ENCODE measurements around the gene FRMD1.

- no peak for TF ChIP-seq CTCF (tag by site-specific recombination; IDR thresholded peaks at IDR 0.05)
- TF ChIP-seq ZNF132 (tag by site-specific recombination; IDR thresholded peaks at IDR 0.05; ENCODE audit: borderline replicate concordance), result no peak
- no peak for TF ChIP-seq REST (tag by site-specific recombination; IDR thresholded peaks at IDR 0.05)
- TF ChIP-seq KLF10 (tag by site-specific recombination; IDR thresholded peaks at IDR 0.05), result no peak
- no peak for TF ChIP-seq ZNF274 (IDR thresholded peaks at IDR 0.05; ENCODE audit: low read length)
- no peak for TF ChIP-seq ZNF274 (tag by site-specific recombination; IDR thresholded peaks at IDR 0.05; ENCODE audit: borderline replicate concordance)
- no peak for TF ChIP-seq PBX3 (CRISPR knock-in tag; IDR thresholded peaks at IDR 0.05)
- no peak for TF ChIP-seq ZNF416 (tag by site-specific recombination; IDR thresholded peaks at IDR 0.05)
- TF ChIP-seq ZNF530 (tag by site-specific recombination; IDR thresholded peaks at IDR 0.05; ENCODE audit: low read depth), result no peak
- TF ChIP-seq ATF2 (tag by site-specific recombination; IDR thresholded peaks at IDR 0.05; ENCODE audit: low read depth), result no peak
- TF ChIP-seq ZNF558 (tag by site-specific recombination; IDR thresholded peaks at IDR 0.05), result no peak
- no peak for TF ChIP-seq ZNF529 (tag by site-specific recombination; IDR thresholded peaks at IDR 0.05; ENCODE audit: insufficient replicate concordance)
- TF ChIP-seq ZNF776 (tag by site-specific recombination; IDR thresholded peaks at IDR 0.05; ENCODE audit: borderline replicate concordance), result no peak
- no peak for TF ChIP-seq ZSCAN23 (tag by site-specific recombination; IDR thresholded peaks at IDR 0.05)
- no peak for TF ChIP-seq ZNF311 (tag by site-specific recombination; IDR thresholded peaks at IDR 0.05; ENCODE audit: borderline replicate concordance)
Measured at GRCh38 chr6:168009331-168009730, 69.7 kb downstream of the FRMD1 start.
